ENCODE results near the gene ARMH3. TPM values are rescaled to one million over a fixed set of nuclear protein-coding genes. Genes with fewer than 3 reads are reported as not detected.
"Not testable (repeated sequence)": the region's sequence is repeated elsewhere in the genome, so short reads cannot be mapped to it uniquely, and the experiment has no call there.

Gene ARMH3
- polyA plus RNA-seq, 4 donors = 16.6 to 21.1 (median 19.5) TPM

DNA sequence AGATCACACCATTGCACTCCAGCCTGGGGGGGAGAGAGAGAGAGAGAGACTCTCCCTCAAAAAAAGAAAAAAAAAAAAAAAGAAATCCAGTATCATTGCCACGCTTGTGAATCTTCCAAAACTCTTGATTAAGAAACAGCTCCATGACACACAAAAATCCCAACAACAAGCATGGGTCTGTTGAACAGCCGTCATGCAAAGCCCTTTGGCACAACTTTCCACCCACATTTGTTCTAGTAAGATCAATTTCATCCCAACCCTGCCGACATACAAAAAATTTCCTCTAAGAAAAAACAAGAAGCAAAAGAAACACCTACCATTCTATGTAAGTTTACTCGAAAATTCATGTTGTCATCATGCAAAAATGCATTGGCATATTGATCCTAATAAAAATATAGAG, 62.8 kb downstream of the ARMH3 start:
- no peak for DNase-seq (ENCODE audit: low read depth in 4 of 4, low spot score in 2 of 4)

- no peak for DNase-seq (ENCODE audit: low read depth in 4 of 4, low spot score in 2 of 4)
These were observed 68.8 kb downstream of the ARMH3 start for GRCh38 chr10:101987136-101987535.

- no peak for DNase-seq (ENCODE audit: low read depth in 4 of 4, low spot score in 2 of 4)
These were observed 69.4 kb downstream of the ARMH3 start for GRCh38 chr10:101986624-101986971.

GRCh38 chr10:101980677-101981076, 75.3 kb downstream of the ARMH3 start:
- not testable (repeated sequence) for DNase-seq (ENCODE audit: low read depth in 4 of 4, low spot score in 2 of 4)

DNA sequence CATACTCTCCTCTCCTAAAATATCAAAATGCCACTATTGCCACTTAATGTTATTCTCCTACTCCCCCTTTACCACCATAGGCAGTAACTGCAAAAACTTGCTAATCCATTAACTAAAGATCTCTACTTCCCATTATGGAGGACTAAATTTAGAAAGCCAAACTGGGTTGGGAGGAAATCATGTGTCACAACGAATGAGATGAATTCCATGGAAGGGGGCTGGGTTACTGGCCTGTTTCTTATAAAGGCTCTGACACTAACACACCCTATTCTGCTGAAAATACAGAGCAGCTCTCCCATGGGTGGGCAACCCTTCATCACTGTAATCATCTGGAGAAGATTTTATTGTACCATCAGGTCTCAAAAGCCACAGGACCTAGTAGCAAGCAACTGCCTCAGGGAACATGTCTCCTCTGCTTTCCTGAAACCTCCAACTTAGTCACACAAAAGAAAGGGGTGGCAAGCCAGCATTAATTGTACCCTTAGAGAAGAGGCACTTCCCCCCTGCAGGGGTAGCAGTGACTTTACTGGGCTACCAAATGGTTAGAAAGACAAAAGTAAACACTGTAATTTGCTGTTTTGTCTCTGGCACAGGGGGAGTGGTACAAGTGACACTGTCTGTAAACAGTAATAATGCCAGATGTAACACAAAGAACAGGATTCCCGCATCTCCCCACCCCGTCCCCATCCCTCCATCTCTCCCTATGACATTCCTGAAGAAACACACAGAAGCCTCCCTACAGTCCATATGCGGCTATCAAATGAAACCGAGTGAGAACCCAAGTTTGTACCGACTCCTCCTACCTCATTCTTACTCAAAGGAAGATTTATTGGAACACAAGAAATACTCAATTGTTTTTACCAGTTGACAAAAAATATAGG, 81.6 kb downstream of the ARMH3 start:
- DNase-seq (ENCODE audit: low read depth in 4 of 4, low spot score in 2 of 4) = no peak

DNA sequence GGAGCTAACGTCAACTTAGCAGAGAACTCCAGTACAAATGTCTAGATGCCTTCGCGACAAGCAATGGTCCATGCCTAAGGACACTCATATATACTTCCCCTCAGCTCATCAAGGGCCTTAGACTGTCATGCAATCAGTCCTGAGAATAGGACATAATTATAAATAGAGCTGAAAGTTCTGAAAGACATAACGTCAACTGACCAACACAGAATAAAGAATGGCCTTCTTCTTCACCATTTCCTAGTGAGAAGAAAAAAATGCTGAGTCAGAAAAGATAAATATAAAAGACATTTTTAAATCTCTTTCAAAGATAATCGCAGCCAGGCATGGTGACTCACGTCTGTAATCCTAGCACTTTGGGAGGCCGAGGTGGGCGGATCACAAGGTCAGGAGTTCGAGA, 83.2 kb downstream of the ARMH3 start:
- no peak for DNase-seq (ENCODE audit: low read depth in 4 of 4, low spot score in 2 of 4)

- DNase-seq (ENCODE audit: low read depth in 4 of 4, low spot score in 2 of 4) = no peak
These were observed 86.5 kb downstream of the ARMH3 start for GRCh38 chr10:101969412-101969922.

- DNase-seq (ENCODE audit: low read depth in 4 of 4, low spot score in 2 of 4) = no peak
These were observed 87.0 kb downstream of the ARMH3 start for GRCh38 chr10:101968940-101969321.

DNA sequence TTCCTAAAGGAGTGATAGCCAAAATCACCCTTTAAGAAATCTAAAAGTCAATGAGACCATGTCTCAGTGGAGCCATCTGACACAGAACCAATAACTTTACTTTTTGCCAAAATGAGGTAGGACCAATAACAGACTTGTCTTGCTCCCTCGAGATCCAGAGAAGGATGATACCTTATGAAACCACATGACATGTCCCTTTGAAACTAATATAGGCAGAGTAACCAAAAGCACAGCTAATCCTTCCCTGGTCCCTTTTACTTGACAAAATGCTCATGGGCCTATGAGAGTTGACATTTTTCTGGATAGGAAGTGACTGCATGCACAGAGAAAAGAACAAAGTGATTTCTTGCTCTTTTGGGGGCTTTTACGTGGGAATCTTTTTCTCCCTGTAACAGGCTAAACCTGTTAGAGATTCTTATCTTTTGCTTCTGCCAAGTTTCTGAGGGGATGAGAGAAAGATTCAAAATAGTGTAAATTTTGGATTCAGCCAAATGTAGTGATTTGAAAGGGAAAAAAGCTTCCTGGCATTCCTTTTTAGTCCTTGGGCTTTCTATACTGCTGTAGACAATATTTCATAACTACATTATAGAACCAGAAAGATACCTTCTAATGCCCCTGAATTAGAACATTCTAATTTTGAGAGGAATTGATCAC, 87.6 kb downstream of the ARMH3 start:
- DNase-seq (ENCODE audit: low read depth in 4 of 4, low spot score in 2 of 4) = no peak

DNA sequence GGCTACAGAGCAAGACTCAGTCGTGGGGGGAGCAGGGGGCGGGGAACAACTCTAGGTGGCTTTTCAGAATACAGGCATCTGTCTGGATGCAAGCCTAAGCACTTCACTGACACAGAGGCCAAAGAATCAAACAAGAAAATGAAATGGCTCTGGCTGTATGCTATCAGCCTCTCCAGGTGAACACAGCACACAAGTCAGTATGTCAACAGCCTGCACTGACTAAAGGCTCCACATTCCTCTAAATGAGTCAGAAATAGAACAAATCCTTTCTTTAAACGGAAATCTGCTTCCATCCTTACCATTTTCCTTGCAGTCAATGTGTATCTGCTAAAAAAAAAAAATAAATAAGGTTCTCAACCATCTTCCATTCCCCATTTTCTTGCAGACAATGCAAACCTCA, 88.3 kb downstream of the ARMH3 start:
- no peak for DNase-seq (ENCODE audit: low read depth in 4 of 4, low spot score in 2 of 4)

DNA sequence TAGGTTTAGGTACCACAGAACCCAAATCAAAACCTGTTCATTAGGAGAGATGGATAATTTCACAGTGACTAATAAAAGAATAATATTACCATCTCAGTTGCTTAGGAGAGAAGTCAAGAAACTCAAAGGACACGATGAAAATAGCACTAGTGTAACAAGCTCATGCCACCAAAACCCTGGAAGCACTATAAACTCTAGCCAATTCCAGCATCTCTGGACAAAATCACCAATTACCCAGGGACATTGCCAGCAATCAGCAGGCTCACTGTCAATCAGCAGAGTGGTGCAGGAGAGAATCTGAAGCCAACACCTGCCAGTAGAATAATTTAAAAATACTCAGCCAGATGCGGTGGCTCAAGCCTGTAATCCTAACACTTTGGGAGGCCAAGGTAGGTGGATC, 88.9 kb downstream of the ARMH3 start:
- DNase-seq (ENCODE audit: low read depth in 4 of 4, low spot score in 2 of 4) = no peak

DNA sequence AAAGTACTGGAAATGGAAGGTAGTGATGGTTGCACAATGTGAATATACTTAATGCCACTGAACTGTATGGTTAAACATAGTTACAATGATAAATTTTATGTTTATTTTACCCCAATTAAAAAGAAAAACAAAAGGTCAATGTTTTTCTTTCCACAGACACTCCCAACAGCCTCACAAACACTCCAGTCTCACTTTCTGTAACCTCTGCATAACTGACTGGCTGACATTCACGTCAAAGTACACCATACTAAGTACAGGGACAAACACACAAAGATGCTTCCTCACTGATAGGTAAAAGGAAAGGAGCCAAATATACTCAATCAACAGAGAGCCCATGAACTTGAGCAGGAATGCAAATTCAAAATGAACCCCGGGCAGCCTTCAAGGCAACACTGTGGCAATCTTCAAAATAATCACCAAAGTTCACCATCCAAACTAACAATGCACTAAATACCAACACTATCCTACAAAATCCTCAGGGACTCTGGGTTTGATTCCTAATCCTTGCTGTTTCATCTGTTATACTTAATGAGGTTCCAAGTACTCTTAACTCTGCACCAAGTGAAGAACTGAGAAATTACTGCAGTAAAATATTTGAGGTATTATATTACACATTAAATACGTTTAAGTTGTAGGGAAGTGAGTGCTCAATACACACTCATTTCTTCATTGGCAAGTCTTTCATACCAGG, 90.8 kb downstream of the ARMH3 start:
- no peak for DNase-seq (ENCODE audit: low read depth in 4 of 4, low spot score in 2 of 4)

DNA sequence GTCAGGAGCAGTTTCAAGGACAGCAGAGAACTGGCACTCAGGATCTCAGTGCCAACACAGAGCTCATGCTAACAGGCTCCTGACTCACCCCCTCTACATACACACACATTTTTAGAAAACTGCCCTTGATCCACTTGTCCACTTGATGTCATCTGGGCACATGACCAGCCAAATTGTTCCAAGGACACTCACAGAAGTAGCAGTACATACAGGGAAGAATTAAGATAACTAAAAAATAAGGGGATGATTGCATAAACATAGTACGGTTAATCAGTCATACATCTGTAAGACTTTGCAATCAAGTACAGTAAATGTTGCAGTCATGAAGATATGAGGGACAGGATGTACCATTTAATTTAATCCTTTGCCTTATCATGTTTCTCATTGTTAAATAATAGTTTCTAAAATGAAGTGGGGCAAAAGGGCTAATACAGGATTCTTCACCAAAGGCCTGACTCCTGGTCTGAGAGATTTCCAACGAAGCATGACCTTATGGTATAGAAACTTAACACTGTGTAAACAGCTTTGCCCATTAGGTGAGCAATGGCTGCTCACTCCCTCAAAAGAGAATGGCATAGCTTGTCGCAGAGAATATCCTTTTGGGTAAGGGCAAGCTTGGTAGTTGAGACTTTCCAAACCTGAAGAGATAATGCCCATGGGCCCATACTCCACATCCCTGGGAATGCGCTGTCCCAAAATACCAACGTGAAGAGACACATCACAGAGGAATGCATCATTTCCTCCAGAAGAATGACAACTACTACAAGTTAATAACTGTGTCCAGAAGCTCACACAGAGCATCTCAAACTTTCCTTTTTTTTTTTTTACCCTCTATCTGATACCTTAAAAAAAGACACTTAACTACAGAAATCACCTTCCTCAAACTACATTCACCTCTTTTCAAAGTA, 94.1 kb downstream of the ARMH3 start:
- no peak for DNase-seq (ENCODE audit: low read depth in 4 of 4, low spot score in 2 of 4)

DNA sequence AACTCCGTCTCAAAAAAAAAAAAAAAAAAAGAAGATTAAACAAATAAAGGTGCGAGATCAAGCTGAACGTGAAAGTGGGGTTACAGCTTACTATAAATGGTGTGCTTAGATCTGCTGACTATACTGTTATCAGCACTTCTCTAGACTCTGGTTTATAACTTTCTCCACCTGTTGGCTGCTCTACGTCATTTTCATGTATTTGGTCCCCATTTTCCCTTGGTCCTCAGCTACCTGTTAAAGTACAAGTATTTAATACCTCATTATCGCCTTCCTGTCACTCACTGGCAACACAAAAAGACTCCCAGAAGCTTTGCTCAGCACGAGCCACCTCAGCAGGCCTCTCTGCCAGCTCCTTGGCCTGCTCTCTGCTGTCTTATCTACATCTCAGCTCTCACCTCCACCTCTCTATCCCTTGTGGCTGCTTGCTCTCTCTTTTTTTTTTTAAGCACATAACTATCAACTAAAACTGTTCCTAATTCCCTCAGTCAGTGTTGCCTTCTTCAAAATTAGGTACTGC, 95.0 kb downstream of the ARMH3 start:
- DNase-seq (ENCODE audit: low read depth in 4 of 4, low spot score in 2 of 4) = no peak

DNA sequence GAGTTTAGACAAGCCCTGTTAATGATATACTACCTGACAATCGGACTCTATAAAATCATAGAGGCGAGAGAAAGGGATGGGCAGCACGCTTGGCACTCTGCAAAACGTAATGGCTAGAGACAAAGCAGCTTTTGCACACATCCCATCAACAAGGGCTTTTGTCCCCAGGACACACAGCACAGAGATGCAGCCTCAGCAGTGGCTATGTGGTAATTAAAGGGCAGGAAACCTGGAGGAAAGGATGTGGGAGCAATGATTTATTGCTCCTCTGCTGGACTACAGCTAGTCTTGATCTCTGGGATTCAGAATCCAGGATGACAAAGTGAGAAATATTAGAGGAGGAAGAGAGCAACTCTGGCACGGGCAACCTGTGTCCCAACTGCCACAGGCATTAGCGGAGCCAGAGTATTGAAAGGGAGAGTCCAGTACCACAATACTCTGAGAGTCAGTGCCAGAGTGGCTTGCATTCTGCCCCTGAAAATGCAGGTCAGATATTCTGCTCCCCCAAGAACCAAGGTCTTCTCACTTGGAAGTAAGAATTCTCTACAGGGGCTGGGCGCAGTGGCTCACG, 96.5 kb downstream of the ARMH3 start:
- DNase-seq (ENCODE audit: low read depth in 4 of 4, low spot score in 2 of 4) = no peak

DNA sequence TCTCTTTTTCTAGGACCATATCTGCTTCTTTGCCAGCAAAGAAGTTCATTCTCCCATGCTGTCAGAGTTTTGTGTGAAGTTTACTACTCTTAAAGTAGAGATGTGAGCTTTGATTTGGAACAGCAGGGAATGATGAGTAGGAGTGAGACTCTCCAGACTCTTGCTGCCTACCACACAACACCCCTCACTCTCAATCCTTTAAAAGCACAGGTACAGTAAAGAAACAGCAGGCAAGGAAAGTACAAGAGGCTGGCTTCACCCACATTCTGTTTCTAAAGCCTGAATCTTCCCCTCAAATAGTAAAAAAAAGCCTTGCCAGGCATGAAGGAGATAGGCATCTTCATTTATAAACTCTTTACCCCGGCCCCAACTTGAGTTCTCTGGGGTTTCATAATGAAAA, 97.3 kb downstream of the ARMH3 start:
- DNase-seq (ENCODE audit: low read depth in 4 of 4, low spot score in 2 of 4) = no peak

- DNase-seq (ENCODE audit: low read depth in 4 of 4, low spot score in 2 of 4) = no peak
These were observed 99.1 kb downstream of the ARMH3 start for GRCh38 chr10:101956898-101957297.

DNA sequence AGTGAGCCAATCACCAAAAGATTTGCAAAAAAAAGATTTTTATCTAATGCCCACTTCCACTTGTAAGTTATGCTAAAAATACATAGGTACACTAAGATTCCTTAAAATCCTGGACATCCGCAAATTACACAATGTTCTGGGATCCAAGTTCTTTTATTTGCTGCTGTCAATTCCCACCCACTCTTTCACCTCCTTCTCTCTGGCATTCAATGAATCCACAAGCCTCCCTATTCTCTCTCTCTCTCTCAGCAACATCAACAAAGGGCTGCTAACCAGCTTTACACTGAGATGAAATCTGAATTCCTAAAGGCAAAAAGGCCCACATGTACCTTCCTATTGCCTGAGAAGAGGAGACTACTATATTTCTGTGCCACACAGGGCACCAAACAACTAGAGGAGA, 99.9 kb downstream of the ARMH3 start:
- no peak for DNase-seq (ENCODE audit: low read depth in 4 of 4, low spot score in 2 of 4)

DNA sequence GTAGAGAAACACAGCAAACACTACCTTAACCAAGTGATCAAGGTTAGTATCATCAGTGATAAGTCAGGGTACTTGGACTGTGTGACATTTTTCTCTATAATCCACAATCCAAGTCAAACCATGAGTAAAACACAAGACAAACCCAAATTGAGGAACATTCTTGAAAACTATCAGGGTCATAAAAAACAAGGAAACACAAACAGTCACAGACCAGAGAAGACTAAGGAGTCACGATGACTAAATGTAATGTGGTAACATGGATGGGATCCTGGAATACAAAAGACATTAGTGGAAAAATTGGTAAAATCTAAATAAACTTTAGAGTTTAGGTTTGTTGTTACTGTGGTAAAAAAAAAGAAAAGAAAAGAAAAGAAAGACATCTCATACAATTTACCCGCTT, 103.8 kb downstream of the ARMH3 start:
- no peak for DNase-seq (ENCODE audit: low read depth in 4 of 4, low spot score in 2 of 4)

- no peak for DNase-seq (ENCODE audit: low read depth in 4 of 4, low spot score in 2 of 4)
These were observed 105.8 kb downstream of the ARMH3 start for GRCh38 chr10:101950213-101950612.
